ENCODE measurements around the gene SPHK2. TPM values are rescaled to one million over a fixed set of nuclear protein-coding genes. Genes with fewer than 3 reads are reported as not detected.
"Not testable (repeated sequence)": the region's sequence is repeated elsewhere in the genome, so short reads cannot be mapped to it uniquely, and the experiment has no call there.

The SPHK2 gene
- total RNA-seq, 1 donor = 7.8 TPM

DNA sequence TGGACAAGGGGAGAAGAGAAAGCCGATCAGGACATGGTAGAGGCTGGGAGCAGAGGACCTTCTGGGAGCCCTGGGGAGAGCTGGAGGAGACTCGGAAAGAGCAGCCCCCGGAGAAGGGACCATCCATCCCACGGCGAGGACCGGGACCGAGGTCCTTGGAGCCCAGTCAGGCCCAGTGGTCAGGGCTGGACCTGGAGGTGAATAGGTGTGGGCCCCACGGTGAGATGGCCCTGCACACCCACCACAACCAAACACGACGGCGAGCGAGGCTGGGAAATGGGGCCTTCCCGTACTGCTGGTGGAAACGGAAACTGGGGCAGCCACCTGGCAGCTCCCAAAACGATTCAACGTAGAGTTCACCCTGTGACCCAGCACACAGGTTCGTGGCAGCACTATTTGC lies 57.2 kb downstream of the SPHK2 start:
- TF ChIP-seq, protein P1, sequence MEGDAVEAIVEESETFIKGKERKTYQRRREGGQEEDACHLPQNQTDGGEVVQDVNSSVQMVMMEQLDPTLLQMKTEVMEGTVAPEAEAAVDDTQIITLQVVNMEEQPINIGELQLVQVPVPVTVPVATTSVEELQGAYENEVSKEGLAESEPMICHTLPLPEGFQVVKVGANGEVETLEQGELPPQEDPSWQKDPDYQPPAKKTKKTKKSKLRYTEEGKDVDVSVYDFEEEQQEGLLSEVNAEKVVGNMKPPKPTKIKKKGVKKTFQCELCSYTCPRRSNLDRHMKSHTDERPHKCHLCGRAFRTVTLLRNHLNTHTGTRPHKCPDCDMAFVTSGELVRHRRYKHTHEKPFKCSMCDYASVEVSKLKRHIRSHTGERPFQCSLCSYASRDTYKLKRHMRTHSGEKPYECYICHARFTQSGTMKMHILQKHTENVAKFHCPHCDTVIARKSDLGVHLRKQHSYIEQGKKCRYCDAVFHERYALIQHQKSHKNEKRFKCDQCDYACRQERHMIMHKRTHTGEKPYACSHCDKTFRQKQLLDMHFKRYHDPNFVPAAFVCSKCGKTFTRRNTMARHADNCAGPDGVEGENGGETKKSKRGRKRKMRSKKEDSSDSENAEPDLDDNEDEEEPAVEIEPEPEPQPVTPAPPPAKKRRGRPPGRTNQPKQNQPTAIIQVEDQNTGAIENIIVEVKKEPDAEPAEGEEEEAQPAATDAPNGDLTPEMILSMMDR (IDR thresholded peaks at IDR 0.05; ENCODE audit: insufficient read depth, low read depth, low read length) = no peak
- H3K4me3 ChIP-seq (ENCODE audit: low read depth, low read length) = no peak overlapping the region
- no peak for DNase-seq (ENCODE audit: low read depth)

- TF ChIP-seq, protein P1 (IDR thresholded peaks at IDR 0.05; ENCODE audit: insufficient read depth, low read depth, low read length) = no peak
- H3K4me3 ChIP-seq (ENCODE audit: low read depth, low read length) = no peak overlapping the region
- no peak for DNase-seq (ENCODE audit: low read depth)
Measured at GRCh38 chr19:48676887-48677286, 57.6 kb downstream of the SPHK2 start.

DNA sequence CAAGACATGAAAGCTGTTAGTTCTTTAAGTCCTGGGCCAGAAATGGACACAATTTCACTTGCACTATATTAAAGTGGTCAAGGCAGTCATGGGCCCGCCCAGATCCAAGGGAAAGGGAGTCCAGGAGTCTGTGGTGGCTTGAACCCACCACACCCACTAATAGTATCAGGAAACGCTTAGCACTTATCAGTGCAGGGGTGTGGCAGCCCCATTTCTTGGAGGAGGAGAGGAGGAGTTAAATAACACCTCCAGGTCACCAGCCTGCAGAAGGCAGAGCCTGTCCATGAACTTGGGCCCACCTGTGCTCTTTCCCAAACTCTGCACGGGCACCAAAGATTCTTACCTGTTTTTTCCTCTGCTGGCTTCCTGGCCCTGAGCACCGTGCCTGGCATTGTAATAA lies 58.9 kb downstream of the SPHK2 start:
- TF ChIP-seq, protein P1 (IDR thresholded peaks at IDR 0.05; ENCODE audit: insufficient read depth, low read depth, low read length) = no peak
- no peak for DNase-seq (ENCODE audit: low read depth)
- H3K4me3 ChIP-seq (ENCODE audit: low read depth, low read length) = no peak overlapping the region

DNA sequence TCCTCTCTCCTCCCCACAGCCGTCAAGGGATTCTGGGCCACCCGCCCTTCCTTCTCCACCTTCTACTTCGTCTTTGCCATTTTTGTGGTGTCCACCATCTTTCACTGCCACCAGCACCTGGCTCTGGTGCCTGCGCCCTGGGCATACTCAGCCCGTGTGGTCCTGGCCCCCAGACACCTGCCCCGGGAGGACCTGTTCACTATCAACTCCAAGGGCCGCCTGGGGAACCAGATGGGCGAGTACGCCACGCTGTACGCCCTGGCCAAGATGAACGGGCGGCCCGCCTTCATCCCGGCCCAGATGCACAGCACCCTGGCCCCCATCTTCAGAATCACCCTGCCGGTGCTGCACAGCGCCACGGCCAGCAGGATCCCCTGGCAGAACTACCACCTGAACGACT lies 60.7 kb downstream of the SPHK2 start:
- H3K4me3 ChIP-seq (ENCODE audit: low read depth, low read length); DNase-seq (ENCODE audit: low read depth): not testable (repeated sequence)

Other genes with a start within 250 kb of the SPHK2 start
- 72.2 and 111 TPM in 2 replicates for gene KDELR1, start 228.0 kb upstream of the SPHK2 start, total RNA-seq
- 0.86 and 1.9 TPM in 2 replicates for gene GRIN2D, start 225.8 kb upstream of the SPHK2 start, total RNA-seq
- 25.1 and 38.4 TPM in 2 replicates for gene GRWD1, start 173.5 kb upstream of the SPHK2 start, total RNA-seq
- gene KCNJ14, start 163.9 kb upstream of the SPHK2 start, total RNA-seq = 0.43 and 0.64 TPM in 2 replicates
- gene CYTH2, start 150.1 kb upstream of the SPHK2 start, total RNA-seq = 31.1 and 42.5 TPM in 2 replicates
- gene LMTK3, start 107.7 kb upstream of the SPHK2 start, total RNA-seq = 0.32 and 0.43 TPM in 2 replicates
- under 0.01 TPM in 1 of 2 replicates, not detected in the other for gene SULT2B1, start 67.3 kb upstream of the SPHK2 start, total RNA-seq
- gene SPACA4, start 12.8 kb upstream of the SPHK2 start, total RNA-seq = not detected in 2 replicates
- 0.32 and 1.3 TPM in 2 replicates for gene FAM83E, start 4.4 kb upstream of the SPHK2 start, total RNA-seq
- gene RPL18, start 328 bp upstream of the SPHK2 start, total RNA-seq = 1,548 and 1,575 TPM in 2 replicates
- gene DBP, start 17.9 kb downstream of the SPHK2 start, total RNA-seq = 6.9 and 7.7 TPM in 2 replicates
- 1.3 TPM in 2 replicates for gene CA11, start 26.7 kb downstream of the SPHK2 start, total RNA-seq
- under 0.01 TPM in 1 of 2 replicates, not detected in the other for gene NTN5, start 53.5 kb downstream of the SPHK2 start, total RNA-seq
- gene FUT2, start 76.5 kb downstream of the SPHK2 start, total RNA-seq = not detected in 2 replicates
- gene MAMSTR, start 100.2 kb downstream of the SPHK2 start, total RNA-seq = 1.7 and 2.3 TPM in 2 replicates
- gene RASIP1, start 121.1 kb downstream of the SPHK2 start, total RNA-seq = 0.97 and 2.6 TPM in 2 replicates
- gene IZUMO1, start 127.4 kb downstream of the SPHK2 start, total RNA-seq = under 0.01 TPM in 1 of 2 replicates, not detected in the other
- gene FUT1, start 133.1 kb downstream of the SPHK2 start, total RNA-seq = under 0.01 TPM in 2 replicates
- gene FGF21, start 136.0 kb downstream of the SPHK2 start, total RNA-seq = not detected in 2 replicates
- 30.3 and 31.5 TPM in 2 replicates for gene BCAT2, start 191.5 kb downstream of the SPHK2 start, total RNA-seq
- gene HSD17B14, start 217.0 kb downstream of the SPHK2 start, total RNA-seq = 12.2 and 13.8 TPM in 2 replicates
- 6.0 and 12.2 TPM in 2 replicates for gene PLEKHA4, start 249.1 kb downstream of the SPHK2 start, total RNA-seq